ENCODE results near the gene CCL26.
"Not testable (repeated sequence)": the region's sequence is repeated elsewhere in the genome, so short reads cannot be mapped to it uniquely, and the experiment has no call there.

Gene CCL26

DNA sequence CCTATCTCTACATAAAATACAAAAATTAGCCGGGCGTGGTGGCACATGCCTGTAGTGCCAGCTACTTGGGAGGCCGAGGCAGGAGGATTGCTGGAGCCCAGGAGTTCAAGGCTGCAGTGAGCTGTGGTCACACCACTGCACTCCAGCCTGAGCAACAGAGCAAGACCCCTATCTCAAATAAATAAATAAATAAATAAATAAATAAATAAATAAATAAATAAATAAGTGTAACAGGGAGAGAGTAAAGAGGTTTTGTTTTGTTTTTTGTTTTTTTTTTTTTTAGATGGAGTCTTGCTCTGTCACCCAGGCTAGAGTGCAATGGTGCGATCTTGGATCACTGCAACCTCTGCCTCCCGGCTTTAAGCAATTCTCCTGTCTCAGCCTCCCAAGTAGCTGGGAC lies 20.6 kb upstream of the CCL26 start:
- not testable (repeated sequence) for DNase-seq (ENCODE audit: low spot score)

DNA sequence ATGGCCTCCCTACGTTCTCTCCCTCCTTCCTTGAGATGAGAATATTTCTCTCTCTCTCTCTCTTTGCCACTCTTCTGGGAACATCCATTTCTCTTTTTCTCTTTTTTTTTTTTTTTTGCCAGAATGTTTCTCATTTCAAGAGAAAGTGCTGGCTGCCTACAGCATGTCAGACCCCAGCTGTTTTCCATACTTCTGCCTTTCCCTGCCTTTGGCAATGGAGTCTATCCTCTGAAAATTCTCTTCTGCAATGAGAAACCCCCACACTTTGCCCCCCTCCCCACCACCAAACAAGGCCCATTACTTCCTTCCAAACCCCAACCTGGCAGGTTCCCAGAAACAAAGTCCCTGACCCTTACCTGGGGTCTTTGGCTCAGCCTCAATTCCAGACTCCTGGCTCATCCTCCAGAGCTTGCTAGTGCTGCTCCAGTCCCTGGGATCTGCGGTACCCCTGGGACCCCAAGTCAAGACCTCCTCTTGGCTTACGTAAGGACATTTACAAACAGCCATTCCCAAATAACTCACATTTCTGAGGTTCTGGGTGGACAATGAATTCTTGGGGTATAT lies 17.4 kb upstream of the CCL26 start:
- DNase-seq (ENCODE audit: low spot score) = no peak

DNA sequence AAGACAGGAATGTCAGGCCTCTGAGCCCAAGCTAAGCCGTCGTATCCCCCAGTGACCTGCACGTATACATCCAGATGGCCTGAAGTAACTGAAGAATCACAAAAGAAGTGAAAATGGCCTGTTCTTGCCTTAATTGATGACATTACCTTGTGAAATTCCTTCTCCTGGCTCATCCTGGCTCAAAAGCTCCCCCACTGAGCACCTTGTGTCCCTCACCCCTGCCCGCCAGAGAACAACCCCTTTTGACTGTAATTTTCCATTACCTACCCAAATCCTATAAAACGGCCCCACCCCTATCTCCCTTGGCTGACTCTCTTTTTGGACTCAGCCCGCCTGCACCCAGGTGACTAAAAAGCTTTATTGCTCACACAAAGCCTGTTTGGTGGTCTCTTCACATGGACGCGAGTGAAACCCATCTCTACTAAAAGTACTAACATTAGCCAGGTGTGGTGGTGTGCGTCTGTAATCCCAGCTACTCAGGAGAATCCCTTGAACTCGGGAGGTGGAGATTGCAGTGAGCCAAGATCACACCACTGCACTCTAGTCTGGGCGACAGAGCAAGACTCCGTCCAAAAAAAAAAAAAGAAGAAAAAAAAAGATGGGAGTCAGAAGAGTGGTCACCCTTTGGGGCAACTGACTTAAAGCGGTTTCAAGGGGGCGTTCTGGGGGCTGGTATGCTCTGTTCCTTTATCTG lies 16.3 kb upstream of the CCL26 start:
- not testable (repeated sequence) for DNase-seq (ENCODE audit: low spot score)

DNA sequence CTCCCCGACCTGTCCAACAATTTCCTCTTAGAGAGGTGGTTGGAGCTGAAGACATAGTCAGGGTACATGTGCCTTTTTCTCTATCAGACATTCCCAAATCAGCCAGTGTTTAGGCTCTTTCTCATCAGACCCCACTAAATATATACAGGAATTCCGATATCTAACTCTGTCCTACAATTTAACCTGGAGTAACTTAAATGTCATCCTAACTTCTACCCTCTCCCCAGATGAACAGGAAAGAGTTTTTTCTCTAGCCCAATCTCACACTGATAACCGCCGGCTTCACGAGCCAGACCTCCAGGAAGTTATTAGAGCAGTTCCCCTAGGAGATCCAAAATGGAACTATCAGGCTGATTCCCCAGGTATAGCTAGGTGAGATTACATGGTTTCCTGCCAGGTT lies 11.0 kb upstream of the CCL26 start:
- DNase-seq (ENCODE audit: low spot score) = not testable (repeated sequence)

DNA sequence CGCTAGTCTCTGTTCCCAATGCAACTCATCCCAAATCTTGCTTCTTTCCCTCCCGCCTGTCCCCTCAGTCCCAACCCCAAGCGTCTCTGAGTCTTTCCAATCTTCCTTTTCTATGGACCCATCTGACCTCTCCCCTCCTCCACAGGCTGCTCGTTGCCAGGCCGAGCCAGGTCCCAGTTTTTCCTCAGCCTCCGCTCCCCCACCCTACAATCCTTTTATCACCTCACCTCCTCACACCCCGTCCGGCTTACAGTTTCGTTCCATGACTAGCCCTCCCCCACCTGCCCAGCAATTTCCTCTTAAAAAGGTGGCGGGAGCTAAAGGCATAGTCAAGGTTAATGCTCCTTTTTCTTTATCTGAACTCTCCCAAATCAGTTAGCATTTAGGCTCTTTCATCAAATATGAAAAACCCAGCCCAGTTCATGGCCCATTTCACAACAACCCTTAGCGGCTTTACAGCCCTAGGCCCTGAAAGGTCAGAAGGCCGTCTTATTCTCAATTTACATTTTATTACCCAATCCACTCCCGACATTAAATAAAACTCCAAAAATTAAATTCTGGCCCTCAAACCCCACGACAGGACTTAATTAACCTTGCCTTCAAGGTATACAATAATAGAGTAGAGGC lies 8.7 kb upstream of the CCL26 start:
- not testable (repeated sequence) for DNase-seq (ENCODE audit: low spot score)

DNA sequence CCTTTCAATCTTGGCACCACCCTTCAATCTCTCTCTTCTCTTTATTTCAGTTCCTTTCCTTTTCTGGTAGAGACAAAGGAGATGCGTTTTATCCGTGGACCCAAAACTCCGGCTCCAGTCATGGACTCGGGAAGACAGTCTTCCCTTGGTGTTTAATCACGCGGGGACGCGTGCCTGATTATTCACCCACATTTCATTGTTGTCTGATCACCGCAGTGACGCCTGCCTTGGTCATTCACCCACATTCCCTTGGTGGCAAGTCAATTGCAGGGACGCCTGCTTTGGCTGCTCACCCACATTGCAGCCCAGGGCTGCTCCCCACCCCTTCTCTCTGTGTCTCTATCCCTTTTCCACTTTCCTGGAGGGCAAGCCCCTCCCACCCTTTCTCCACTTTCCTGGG lies 7.5 kb upstream of the CCL26 start:
- DNase-seq (ENCODE audit: low spot score) = not testable (repeated sequence)

- DNase-seq (ENCODE audit: low spot score) = not testable (repeated sequence)
Measured at GRCh38 chr7:75779035-75779434, 7.0 kb upstream of the CCL26 start.

DNA sequence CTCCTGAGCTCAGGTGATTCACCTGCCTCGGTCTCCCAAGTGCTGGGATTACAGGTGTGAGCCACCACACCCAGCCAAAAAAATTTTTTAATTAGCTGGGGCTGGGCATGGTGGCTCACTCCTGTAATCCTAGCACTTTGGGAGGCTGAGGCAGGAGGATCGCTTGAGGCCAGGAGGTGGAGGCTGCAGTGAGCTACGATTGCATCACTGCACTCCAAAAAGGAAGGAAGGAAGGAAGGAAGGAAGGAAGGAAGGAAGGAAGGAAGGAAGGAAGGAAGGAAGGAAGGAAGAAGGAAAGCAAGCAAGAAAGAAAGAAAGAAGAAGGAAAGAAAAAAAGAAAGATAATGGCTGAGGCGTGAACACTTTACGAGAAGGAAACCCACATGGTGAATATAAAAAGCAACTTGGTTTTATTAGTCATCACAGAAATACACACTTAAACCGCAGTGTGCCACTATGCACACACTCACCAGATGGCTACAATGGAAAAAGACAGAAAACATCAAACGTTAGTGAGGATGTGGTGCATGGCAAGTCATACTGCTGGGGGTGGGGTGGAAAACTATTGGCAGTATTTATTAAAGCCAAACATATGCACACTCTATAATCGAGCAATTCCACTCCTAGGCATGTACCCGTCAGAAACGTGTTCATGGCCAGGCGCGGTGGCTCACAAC lies 4.4 kb upstream of the CCL26 start:
- peak; percentile 86 for DNase-seq (ENCODE audit: low spot score)

GRCh38 chr7:75773958-75774357 lies 1.9 kb upstream of the CCL26 start:
- not testable (repeated sequence) for DNase-seq (ENCODE audit: low spot score)

GRCh38 chr7:75771224-75771623 lies 787 bp downstream of the CCL26 start:
- no peak for DNase-seq (ENCODE audit: low spot score)

GRCh38 chr7:75762350-75762917 lies 9.6 kb downstream of the CCL26 start:
- peak; percentile 83 for DNase-seq (ENCODE audit: low spot score)

GRCh38 chr7:75761801-75762200 lies 10.2 kb downstream of the CCL26 start:
- not testable (repeated sequence) for DNase-seq (ENCODE audit: low spot score)

- no peak for DNase-seq (ENCODE audit: low spot score)
Measured at GRCh38 chr7:75758491-75758890, 13.5 kb downstream of the CCL26 start.

- no peak for DNase-seq (ENCODE audit: low spot score)
Measured at GRCh38 chr7:75757860-75758259, 14.2 kb downstream of the CCL26 start.

GRCh38 chr7:75756991-75757676 lies 14.9 kb downstream of the CCL26 start:
- peak; percentile 77 for DNase-seq (ENCODE audit: low spot score)

GRCh38 chr7:75756206-75756990 lies 15.6 kb downstream of the CCL26 start:
- DNase-seq (ENCODE audit: low spot score) = no peak

GRCh38 chr7:75743455-75743859 lies 28.6 kb downstream of the CCL26 start:
- no peak for DNase-seq (ENCODE audit: low spot score)

GRCh38 chr7:75740846-75741497 lies 31.0 kb downstream of the CCL26 start:
- peak; percentile 80 for DNase-seq (ENCODE audit: low spot score)

- peak; percentile 92 for DNase-seq (ENCODE audit: low spot score)
Measured at GRCh38 chr7:75739796-75740672, 32.0 kb downstream of the CCL26 start.

Measured in NAMALWA (cell line).